Measurements from ENCODE around the gene PASD1.
"Not testable (repeated sequence)": the region's sequence is repeated elsewhere in the genome, so short reads cannot be mapped to it uniquely, and the experiment has no call there.

PASD1 gene

DNA sequence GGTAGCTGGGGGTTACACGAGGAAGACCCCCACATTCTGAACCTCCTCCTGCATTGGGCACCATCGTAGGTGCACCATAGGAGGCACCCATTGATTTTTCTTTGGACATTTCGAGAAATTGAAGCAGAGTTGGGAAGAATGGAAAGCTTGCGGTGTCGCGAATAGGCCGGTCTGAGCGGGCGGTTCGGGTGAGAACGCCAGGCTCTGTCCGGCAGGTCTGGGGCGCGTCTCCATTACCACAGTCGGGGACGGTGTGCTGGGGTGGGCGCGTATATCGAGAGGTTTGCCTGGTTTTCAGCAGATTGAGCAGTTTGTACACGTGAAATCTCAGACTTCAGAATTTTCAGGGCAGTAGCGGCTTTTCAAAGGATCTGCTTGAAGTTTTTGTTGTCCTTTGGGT lies 560 bp downstream of the PASD1 start:
- H3K4me3 ChIP-seq (ENCODE audit: low read depth, low read length): no peak overlapping the region
- in situ Hi-C loops (cut with HindIII; ENCODE audit: low sequenced_read_pairs): no loop called here
- TF ChIP-seq, protein P1, sequence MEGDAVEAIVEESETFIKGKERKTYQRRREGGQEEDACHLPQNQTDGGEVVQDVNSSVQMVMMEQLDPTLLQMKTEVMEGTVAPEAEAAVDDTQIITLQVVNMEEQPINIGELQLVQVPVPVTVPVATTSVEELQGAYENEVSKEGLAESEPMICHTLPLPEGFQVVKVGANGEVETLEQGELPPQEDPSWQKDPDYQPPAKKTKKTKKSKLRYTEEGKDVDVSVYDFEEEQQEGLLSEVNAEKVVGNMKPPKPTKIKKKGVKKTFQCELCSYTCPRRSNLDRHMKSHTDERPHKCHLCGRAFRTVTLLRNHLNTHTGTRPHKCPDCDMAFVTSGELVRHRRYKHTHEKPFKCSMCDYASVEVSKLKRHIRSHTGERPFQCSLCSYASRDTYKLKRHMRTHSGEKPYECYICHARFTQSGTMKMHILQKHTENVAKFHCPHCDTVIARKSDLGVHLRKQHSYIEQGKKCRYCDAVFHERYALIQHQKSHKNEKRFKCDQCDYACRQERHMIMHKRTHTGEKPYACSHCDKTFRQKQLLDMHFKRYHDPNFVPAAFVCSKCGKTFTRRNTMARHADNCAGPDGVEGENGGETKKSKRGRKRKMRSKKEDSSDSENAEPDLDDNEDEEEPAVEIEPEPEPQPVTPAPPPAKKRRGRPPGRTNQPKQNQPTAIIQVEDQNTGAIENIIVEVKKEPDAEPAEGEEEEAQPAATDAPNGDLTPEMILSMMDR (IDR thresholded peaks at IDR 0.05; ENCODE audit: low read depth, low read length, missing control alignments): no peak
- DNase-seq (ENCODE audit: low read depth): no peak

DNA sequence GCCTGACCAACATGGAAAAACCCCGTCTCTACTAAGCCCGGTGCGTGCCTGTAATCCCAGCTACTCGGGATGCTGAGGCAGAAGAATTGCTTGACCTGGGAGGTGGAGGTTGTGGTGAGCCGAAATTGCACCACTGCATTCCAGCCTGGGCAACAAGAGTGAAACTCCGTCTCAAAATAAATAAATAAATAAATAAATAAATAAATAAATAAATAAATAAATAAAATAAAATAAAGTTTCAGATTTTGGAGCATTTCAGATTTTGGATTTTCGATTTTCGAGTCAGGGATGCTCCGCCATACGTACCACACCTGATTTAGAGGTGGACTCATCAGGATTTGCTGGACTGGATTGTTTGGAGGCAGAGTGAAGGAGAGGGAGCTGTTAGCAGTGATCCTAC lies 3.4 kb downstream of the PASD1 start:
- H3K4me3 ChIP-seq (ENCODE audit: low read depth, low read length); in situ Hi-C loops (cut with HindIII; ENCODE audit: low sequenced_read_pairs); DNase-seq (ENCODE audit: low read depth): not testable (repeated sequence)

DNA sequence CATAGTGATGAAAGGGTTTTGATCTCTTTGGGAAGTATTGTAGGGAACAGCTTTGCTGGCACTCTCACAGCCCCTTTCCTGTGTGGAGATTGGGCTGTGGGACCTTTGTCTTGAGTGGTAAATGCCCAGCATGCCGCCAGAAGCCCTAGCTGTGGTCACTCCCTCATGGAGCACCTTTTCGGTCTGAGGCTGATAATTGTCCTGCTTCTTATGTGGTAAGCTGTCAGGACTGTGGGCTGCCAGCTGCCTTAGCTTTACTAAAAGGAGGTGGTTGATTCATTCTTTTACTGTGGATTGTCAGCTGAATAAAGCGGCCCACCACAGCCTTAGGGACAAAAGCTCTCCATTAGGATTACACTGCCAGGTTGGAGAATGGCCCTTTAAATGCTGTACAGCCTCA lies 7.1 kb downstream of the PASD1 start:
- no peak for DNase-seq (ENCODE audit: low read depth)
- in situ Hi-C loops (cut with HindIII; ENCODE audit: low sequenced_read_pairs): no loop called here
- H3K4me3 ChIP-seq (ENCODE audit: low read depth, low read length): no peak overlapping the region
- TF ChIP-seq, protein P1 (IDR thresholded peaks at IDR 0.05; ENCODE audit: low read depth, low read length, missing control alignments): no peak

DNA sequence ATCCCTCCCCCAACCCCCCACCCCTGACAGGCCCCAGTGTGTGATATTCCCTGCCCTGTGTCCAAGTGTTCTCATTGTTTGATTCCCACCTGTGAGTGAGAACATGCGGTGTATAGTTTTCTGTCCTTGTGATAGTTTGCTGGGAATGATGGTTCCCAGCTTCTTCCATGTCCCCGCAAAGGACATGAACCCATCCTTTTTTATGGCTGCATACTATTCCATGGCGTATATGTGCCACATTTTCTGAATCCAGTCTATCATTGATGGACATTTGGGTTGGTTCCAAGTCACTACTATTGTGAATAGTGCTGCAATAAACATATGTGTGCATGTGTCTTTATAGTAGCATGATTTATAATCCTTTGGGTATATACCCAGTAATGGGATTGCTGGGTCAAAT lies 29.9 kb downstream of the PASD1 start:
- DNase-seq (ENCODE audit: low read depth); in situ Hi-C loops (cut with HindIII; ENCODE audit: low sequenced_read_pairs); H3K4me3 ChIP-seq (ENCODE audit: low read depth, low read length): not testable (repeated sequence)

DNA sequence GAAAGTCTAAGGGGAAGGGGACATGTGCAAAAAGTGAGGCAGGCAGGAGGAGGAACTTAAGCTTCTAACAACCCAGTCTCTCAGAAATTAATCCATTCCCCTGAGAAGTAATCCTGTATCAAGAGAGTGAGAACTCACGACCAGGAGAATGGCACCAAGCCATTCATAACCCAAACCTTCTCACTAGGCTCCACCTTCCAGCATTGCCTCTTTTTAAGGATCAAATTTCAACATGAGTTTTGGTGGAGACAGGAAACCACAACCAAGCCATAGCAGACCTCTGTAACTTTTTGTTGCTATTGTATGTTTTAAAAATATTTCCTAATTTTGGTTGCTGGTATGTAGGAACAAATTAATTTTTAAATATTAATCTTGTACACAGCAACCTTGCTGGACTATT lies 32.8 kb downstream of the PASD1 start:
- TF ChIP-seq, protein P1 (IDR thresholded peaks at IDR 0.05; ENCODE audit: low read depth, low read length, missing control alignments): no peak
- no peak overlapping the region for H3K4me3 ChIP-seq (ENCODE audit: low read depth, low read length)
- no peak for DNase-seq (ENCODE audit: low read depth)
- in situ Hi-C loops (cut with HindIII; ENCODE audit: low sequenced_read_pairs): no loop called here

DNA sequence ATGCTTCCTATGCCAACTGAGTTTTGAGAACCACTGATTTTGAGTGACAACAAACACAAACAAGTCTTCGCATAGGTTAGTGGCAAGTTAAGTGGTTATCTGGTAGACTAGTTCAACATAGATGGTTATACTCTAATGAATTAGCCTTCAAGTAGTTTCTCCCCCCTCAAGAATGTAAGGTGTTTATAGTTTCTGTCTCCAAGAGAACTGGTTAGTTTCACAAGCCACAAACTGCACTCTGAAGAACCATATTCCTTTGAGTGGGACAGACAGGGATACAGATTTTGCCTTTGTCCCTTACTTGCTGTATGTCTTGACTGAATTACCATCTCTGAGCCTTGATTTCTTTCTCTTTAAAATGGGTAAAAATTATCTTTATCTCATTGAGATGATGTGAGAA lies 41.5 kb downstream of the PASD1 start:
- in situ Hi-C loops (cut with HindIII; ENCODE audit: low sequenced_read_pairs): no loop called here
- no peak for DNase-seq (ENCODE audit: low read depth)
- TF ChIP-seq, protein P1 (IDR thresholded peaks at IDR 0.05; ENCODE audit: low read depth, low read length, missing control alignments): no peak
- H3K4me3 ChIP-seq (ENCODE audit: low read depth, low read length): no peak overlapping the region

DNA sequence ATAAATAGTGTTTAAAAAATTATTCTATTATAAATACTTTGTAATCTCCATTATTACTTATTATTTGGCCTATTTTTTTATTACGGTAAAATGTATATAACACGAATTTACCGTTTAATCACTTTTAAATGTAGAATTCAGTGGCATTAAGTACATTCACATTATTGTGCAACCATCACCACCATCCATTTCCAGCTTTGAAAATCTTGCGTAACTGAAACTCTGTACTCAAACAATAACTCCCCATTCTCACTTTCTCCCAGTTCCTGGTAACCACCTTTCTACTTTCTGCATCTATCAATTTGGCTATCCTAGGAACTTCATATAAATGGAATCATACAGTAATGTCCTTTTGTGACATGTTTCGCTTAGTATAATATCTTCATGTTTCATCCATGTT lies 45.7 kb downstream of the PASD1 start:
- no peak for DNase-seq (ENCODE audit: low read depth)
- TF ChIP-seq, protein P1 (IDR thresholded peaks at IDR 0.05; ENCODE audit: low read depth, low read length, missing control alignments): no peak
- in situ Hi-C loops (cut with HindIII; ENCODE audit: low sequenced_read_pairs): no loop called here
- no peak overlapping the region for H3K4me3 ChIP-seq (ENCODE audit: low read depth, low read length)

DNA sequence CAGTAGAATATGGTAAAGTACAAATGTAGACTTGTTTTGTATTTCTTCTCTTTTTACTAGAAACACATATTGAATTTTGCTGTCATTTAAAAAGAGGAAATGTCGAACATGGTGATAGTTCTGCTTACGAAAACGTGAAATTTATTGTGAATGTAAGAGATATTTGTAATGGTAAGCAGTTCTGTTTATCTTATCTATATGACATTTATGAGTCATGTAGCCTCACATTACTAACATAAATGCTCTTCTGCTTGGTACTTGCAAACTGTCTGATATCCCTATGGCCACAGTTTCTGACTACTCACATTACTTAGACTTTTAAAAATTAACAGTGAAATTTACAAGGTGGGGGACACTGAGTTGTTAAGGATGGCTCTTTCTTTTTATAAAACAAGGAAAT lies 57.9 kb downstream of the PASD1 start:
- in situ Hi-C loops (cut with HindIII; ENCODE audit: low sequenced_read_pairs): no loop called here
- H3K4me3 ChIP-seq (ENCODE audit: low read depth, low read length): no peak overlapping the region
- no peak for DNase-seq (ENCODE audit: low read depth)
- TF ChIP-seq, protein P1 (IDR thresholded peaks at IDR 0.05; ENCODE audit: low read depth, low read length, missing control alignments): no peak

All from astrocyte of the cerebellum (primary cell).